CD8-positive, alpha-beta memory T cell (primary cell): Measurements from ENCODE around the gene KIF3A. TPM values are rescaled to one million over a fixed set of nuclear protein-coding genes. Genes with fewer than 3 reads are reported as not detected.

Experiments used
- CTCF ChIA-PET: fragments of 350-600 bp; sonication (Branson Sonifier 250); formaldehyde crosslinking; loops from one replicate; lab custom pipeline; 2021; ENCODE audit warnings: antibody characterized with exemption; lab: Charles Lee
- POLR2A ChIA-PET: fragments of 350-600 bp; sonication (Branson Sonifier 250); formaldehyde crosslinking; loops from one replicate; lab custom pipeline; 2021; ENCODE audit warnings: antibody characterized with exemption; lab: Charles Lee
- DNase-seq, 5 donors: peaks; one replicate each; pipeline versions ENCODE4 v3.0.0 to v3.0.0-alpha.2; 2020 to 2022; ENCODE audit warnings: mixed read lengths in 1 of 5
- H3K27ac ChIP-seq: one replicate; pipeline ENCODE4 v1.7.0; 2013; ENCODE audit warnings: low read depth, mild to moderate bottlenecking, low read length, moderate library complexity
- H3K27me3 ChIP-seq: 2 replicates; pipeline ENCODE4 v1.7.0; 2013; ENCODE audit warnings: low read length, mild to moderate bottlenecking; ENCODE audit not compliant: insufficient read depth, poor library complexity, severe bottlenecking
- H3K36me3 ChIP-seq: 2 replicates; pipeline ENCODE4 v1.7.0; 2013; ENCODE audit warnings: mild to moderate bottlenecking, low read length, moderate library complexity; ENCODE audit not compliant: insufficient read depth
- H3K4me1 ChIP-seq: 2 replicates; pipeline ENCODE4 v1.7.0; 2013; ENCODE audit warnings: mild to moderate bottlenecking, low read length, moderate library complexity; ENCODE audit not compliant: insufficient read depth
- H3K4me3 ChIP-seq: 2 replicates; pipeline ENCODE4 v1.7.0; 2013; ENCODE audit warnings: mild to moderate bottlenecking, low read length
- H3K9me3 ChIP-seq: 2 replicates; pipeline ENCODE4 v1.7.0; 2013; ENCODE audit warnings: mild to moderate bottlenecking, low read length
- H3K27ac Mint-ChIP-seq, 8 donors: one replicate each; pipeline ENCODE4 v1.8.0; 2020 to 2021; ENCODE audit warnings: mixed read lengths in 8 of 8, mild to moderate bottlenecking in 6 of 8, inconsistent platforms in 3 of 8, moderate library complexity in 3 of 8
- H3K27me3 Mint-ChIP-seq, 2 donors: one replicate each; pipeline ENCODE4 v1.8.0; 2020 to 2021; ENCODE audit warnings: mixed read lengths in 2 of 2, mild to moderate bottlenecking in 1 of 2, moderate library complexity in 1 of 2
- H3K36me3 Mint-ChIP-seq, 3 donors: one replicate each; pipeline ENCODE4 v1.8.0; 2020 to 2021; ENCODE audit warnings: mixed read lengths in 3 of 3, inconsistent platforms in 1 of 3, mild to moderate bottlenecking in 1 of 3
- H3K4me1 Mint-ChIP-seq, 3 donors: one replicate each; pipeline ENCODE4 v1.8.0; 2020 to 2021; ENCODE audit warnings: mixed read lengths in 3 of 3, inconsistent platforms in 1 of 3, mild to moderate bottlenecking in 1 of 3
- H3K4me3 Mint-ChIP-seq, 7 donors: one replicate each; pipeline ENCODE4 v1.8.0; 2020 to 2021; ENCODE audit warnings: mixed read lengths in 7 of 7, mild to moderate bottlenecking in 6 of 7, moderate library complexity in 4 of 7, inconsistent platforms in 2 of 7
- H3K9me3 Mint-ChIP-seq, 5 donors: one replicate each; pipeline ENCODE4 v1.8.0; 2020 to 2022; ENCODE audit warnings: mixed read lengths in 5 of 5, mild to moderate bottlenecking in 3 of 5, moderate library complexity in 2 of 5, inconsistent platforms in 1 of 5
- polyA plus RNA-seq: library from polyadenylated mRNA; unstranded; fragments of 300-500 nt; fragmentation: Illumina TruSeq; gene quantifications from one replicate; pipeline ENCODE4 v1.2.3, GENCODE V29; 2021
- total RNA-seq, 2 experiments: library from RNA; stranded (reverse); gene quantifications; one replicate each; pipeline ENCODE4 v1.2.3, GENCODE V29; 2021

The KIF3A gene
- total and polyA plus RNA-seq, 3 experiments from 2014 or later = 15.9 to 23.3 (median 21.1) TPM

DNA sequence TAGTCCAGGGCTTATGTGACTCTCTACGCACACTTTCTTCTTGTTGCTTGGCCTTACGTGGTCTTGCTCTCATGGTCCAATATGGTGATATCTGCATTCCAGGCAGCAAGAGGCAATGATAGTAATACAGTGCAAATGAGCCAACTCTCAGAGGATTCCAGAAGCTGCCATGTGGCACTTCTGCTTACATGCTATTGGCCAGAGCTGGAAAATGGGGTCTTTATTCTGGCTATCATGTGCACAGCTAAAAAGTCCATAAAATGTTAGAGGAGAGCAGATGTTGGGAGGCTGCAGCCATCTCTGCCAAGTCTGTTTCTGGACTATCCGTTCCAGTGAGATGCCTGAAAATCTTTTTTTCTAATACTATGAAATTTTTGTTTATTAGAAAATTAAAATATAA is 42.6 kb upstream of the KIF3A start:
- no peaks in the 10 kb centered on the region for H3K36me3 ChIP-seq
- no peaks in the 10 kb centered on the region for H3K9me3 ChIP-seq
- no peak overlapping the region for H3K4me3 ChIP-seq
- peak overlapping the region in 1 of 7 donors; percentile 65 for H3K4me3 Mint-ChIP-seq
- CTCF ChIA-PET = interaction anchor here (1.8 to 2.3 kb wide), 2 partner anchors 33 to 41 kb away, joined by 4 to 6 read pairs; partner anchors contain the start of gene CCNI2
- POLR2A ChIA-PET = no interaction called here
- H3K27me3 ChIP-seq = no peaks in the 10 kb centered on the region
- peaks cover 7 to 9% of the 10 kb centered on the region in 2 donors for H3K27me3 Mint-ChIP-seq
- no peaks in the 10 kb centered on the region for H3K9me3 Mint-ChIP-seq
- H3K27ac Mint-ChIP-seq = no peak overlapping the region
- no peak overlapping the region for H3K27ac ChIP-seq
- H3K36me3 Mint-ChIP-seq = no peaks in the 10 kb centered on the region
- H3K4me1 ChIP-seq = peaks cover 15% of the 10 kb centered on the region
- peaks cover 24 to 41% (median 34%) of the 10 kb centered on the region in 3 donors for H3K4me1 Mint-ChIP-seq
- DNase-seq = no peak

GRCh38 chr5:132778856-132779255 is 41.5 kb upstream of the KIF3A start:
- H3K9me3 Mint-ChIP-seq = no peaks in the 10 kb centered on the region
- Histone ChIP-seq H3K27me3 (no peaks in the 10 kb centered on the region), H3K4me3 (no peak overlapping the region), H3K27ac (no peak overlapping the region), H3K9me3 (no peaks in the 10 kb centered on the region), H3K36me3 (no peaks in the 10 kb centered on the region), H3K4me1 (peaks cover 15% of the 10 kb centered on the region)
- CTCF ChIA-PET = interaction anchor here (0.9 to 2.3 kb wide), 3 partner anchors 14 to 42 kb away, joined by 3 to 6 read pairs (median 4); partner anchors contain the start of gene CCNI2
- peaks cover 6 to 9% of the 10 kb centered on the region in 2 donors for H3K27me3 Mint-ChIP-seq
- POLR2A ChIA-PET = no interaction called here
- H3K4me3 Mint-ChIP-seq = peak overlapping the region in 5 of 7 donors; percentile 0 to 87 (median 24)
- DNase-seq = no peak
- no peaks in the 10 kb centered on the region for H3K36me3 Mint-ChIP-seq
- peaks cover 24 to 48% (median 34%) of the 10 kb centered on the region in 3 donors for H3K4me1 Mint-ChIP-seq
- peak overlapping the region in 1 of 8 donors; percentile 12 for H3K27ac Mint-ChIP-seq

DNA sequence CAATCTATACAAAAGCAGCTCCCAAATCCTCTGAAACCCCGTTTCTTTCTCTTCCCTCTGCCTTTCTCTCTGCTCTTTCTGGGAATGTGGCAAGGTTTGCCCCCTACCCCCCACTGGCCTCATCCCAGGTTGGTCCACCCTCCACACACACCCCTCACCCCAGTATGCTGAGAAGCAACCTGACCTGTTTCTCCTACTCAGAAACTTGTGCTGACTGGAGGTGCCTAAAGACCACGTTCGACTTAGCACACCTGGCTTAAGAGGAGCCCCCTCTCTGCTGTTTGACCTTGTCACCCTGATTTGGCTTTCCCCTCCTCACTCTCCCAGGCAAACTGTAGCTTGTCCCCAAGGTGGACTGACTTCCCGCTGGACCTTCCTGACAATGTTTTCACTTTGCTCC is 40.8 kb upstream of the KIF3A start:
- Histone ChIP-seq H3K9me3 (no peaks in the 10 kb centered on the region), H3K4me1 (peaks cover 15% of the 10 kb centered on the region), H3K27ac (peak overlapping the region; percentile 43), H3K27me3 (no peaks in the 10 kb centered on the region), H3K36me3 (no peaks in the 10 kb centered on the region), H3K4me3 (peak overlapping the region; percentile 66)
- ChIA-PET POLR2A (interaction anchor here (1.6 kb wide), 1 partner anchor 31 kb away, joined by 6 read pairs; the partner anchor contains the start of gene CCNI2), CTCF (interaction anchor here (1.8 to 2.3 kb wide), 2 partner anchors 31 to 42 kb away, joined by 4 to 6 read pairs; partner anchors contain the start of gene CCNI2)
- H3K4me3 Mint-ChIP-seq = peak overlapping the region; percentile 73 to 93 (median 87)
- peaks cover 6 to 9% of the 10 kb centered on the region in 2 donors for H3K27me3 Mint-ChIP-seq
- peaks cover 24 to 50% (median 34%) of the 10 kb centered on the region in 3 donors for H3K4me1 Mint-ChIP-seq
- H3K27ac Mint-ChIP-seq = peak overlapping the region in 7 of 8 donors; percentile 12 to 88 (median 78)
- no peaks in the 10 kb centered on the region for H3K9me3 Mint-ChIP-seq
- no peak for DNase-seq
- H3K36me3 Mint-ChIP-seq = no peaks in the 10 kb centered on the region

DNA sequence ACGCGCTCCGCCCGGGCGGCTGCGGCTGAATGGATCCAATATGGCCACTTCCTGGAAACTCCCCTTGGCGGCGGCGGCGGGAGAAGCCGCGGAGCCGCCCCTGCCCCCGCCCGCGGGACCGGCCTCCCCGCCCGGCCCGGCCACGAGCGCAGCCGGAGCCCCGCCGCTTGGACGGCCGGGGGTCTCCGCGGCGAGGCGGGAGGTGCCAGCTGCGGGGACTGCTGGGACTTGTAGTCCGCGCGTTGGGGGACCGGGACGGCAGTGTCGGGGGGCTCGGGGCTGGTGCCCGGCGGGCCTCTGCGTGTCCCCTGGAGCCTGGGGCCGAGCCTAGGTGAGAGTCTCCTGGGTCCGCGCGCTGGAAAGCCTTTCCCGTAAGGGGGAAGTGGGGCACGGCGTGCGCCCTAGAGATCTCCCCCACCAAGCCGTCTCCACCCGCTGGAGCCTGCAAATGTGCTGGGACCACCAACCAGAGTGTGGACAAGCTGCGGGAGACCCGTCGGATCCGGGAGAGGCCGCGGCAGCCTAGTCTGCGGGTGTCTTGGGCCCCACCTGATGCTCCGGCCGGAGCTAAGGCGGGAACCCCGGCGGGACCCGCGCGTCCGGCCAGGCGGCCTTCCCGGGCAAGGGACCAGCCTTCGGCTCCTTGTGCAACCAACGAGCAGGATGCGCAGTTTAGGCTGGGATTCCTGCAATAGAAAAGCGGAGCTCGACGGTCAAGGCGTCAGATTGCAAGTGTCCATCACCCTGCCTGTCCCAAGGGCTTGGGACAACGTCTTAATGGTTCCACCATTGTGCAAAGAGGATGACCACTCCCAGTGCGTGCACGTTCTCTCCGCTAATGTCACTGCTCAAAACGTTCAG is 40.1 kb upstream of the KIF3A start, which contains the start of gene SEPTIN8:
SEPTIN8 (minus strand) TSS at position 31 of the 861 bp plus-strand sequence. CDS start 102 bp downstream, outside the sequence.
- H3K27me3 ChIP-seq = no peaks in the 10 kb centered on the region
- Mint-ChIP-seq H3K4me1 (peaks cover 24 to 50% (median 34%) of the 10 kb centered on the region in 3 donors), H3K4me3 (peak within 1 kb of the TSS; percentile 77 to 93 (median 87)), H3K36me3 (no peaks in the 10 kb centered on the region), H3K27me3 (peaks cover 3 to 6% of the 10 kb centered on the region in 2 donors), H3K9me3 (no peaks in the 10 kb centered on the region), H3K27ac (peak within 1 kb of the TSS in 7 of 8 donors; percentile 58 to 89 (median 78))
- H3K4me3 ChIP-seq = peak within 1 kb of the TSS; percentile 66
- ChIA-PET CTCF (interaction anchor here (1.3 to 2.3 kb wide), 2 partner anchors 30 to 42 kb away, joined by 4 to 6 read pairs; partner anchors contain the start of gene CCNI2), POLR2A (interaction anchor here (0.6 to 1.6 kb wide), 2 partner anchors 30 to 241 kb away, joined by 3 to 6 read pairs; partner anchors contain the start of gene CCNI2)
- no peaks in the 10 kb centered on the region for H3K9me3 ChIP-seq
- H3K36me3 ChIP-seq = no peaks in the 10 kb centered on the region
- peak within 1 kb of the TSS; percentile 55 for H3K27ac ChIP-seq
- peak; percentile 34 to 66 (median 49) for DNase-seq
- H3K4me1 ChIP-seq = peaks cover 15% of the 10 kb centered on the region

GRCh38 chr5:132776938-132777208 is 39.5 kb upstream of the KIF3A start:
- Mint-ChIP-seq H3K4me3 (peak overlapping the region in 1 of 7 donors; percentile 73), H3K36me3 (no peaks in the 10 kb centered on the region), H3K27ac (no peak overlapping the region), H3K9me3 (no peaks in the 10 kb centered on the region), H3K4me1 (peaks cover 24 to 52% (median 34%) of the 10 kb centered on the region in 3 donors), H3K27me3 (peaks cover 3 to 6% of the 10 kb centered on the region in 2 donors)
- Histone ChIP-seq H3K9me3 (no peaks in the 10 kb centered on the region), H3K27me3 (no peaks in the 10 kb centered on the region), H3K36me3 (no peaks in the 10 kb centered on the region), H3K4me3 (peak overlapping the region; percentile 26), H3K4me1 (peaks cover 15% of the 10 kb centered on the region), H3K27ac (peak overlapping the region; percentile 55)
- ChIA-PET CTCF (interaction anchor here (1.3 kb wide), 1 partner anchor 43 kb away, joined by 4 read pairs; no protein-coding TSS in a partner anchor), POLR2A (interaction anchor here (1.6 kb wide), 1 partner anchor 29 kb away, joined by 6 read pairs; the partner anchor contains the start of gene CCNI2)
- DNase-seq = no peak

DNA sequence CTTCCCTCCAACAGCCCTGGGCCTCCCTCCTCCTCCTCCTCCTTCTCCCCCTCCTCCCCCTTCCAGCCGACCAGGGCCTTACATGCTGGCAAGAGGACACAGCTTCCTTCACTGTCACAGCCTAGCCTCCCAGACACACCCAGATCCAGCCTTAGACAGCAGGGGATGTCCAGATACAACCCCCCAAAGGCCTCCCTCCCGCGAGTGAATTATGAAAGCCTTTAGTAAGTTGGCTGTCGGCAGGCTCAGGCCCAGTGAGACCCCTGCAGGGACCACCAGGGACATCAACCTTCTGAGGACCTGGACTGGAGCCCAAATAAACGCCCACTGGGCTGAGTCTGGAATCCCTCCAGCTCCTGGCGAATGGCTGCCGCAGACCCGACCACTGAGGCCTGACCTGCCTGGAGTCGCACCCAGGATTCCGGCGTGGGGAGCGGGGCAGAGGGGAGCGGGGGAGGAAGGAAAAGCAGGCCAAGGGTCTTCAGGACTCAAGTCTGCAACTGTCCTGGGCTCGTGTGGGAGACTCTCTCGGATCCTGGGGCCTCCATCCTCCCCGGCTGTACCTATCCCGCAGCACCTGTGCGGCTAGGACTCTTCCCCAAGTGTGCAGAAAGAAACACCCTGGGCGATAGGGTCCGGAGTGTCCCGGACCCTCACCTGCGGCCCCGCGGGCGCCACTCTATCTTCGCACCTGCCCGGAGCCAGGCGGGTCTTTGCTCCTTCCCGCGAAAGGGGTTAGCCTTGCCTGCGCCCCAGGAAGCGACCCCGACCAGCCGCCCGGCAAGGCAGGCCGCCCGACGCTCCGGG is 39.0 kb upstream of the KIF3A start:
- Histone ChIP-seq H3K9me3 (no peaks in the 10 kb centered on the region), H3K36me3 (no peaks in the 10 kb centered on the region), H3K4me1 (peaks cover 15% of the 10 kb centered on the region), H3K4me3 (peak overlapping the region; percentile 26), H3K27me3 (no peaks in the 10 kb centered on the region), H3K27ac (peak overlapping the region; percentile 55)
- H3K36me3 Mint-ChIP-seq = no peaks in the 10 kb centered on the region
- DNase-seq = peak in 1 of 5 donors; percentile 11
- peak overlapping the region; percentile 65 to 90 (median 79) for H3K4me3 Mint-ChIP-seq
- H3K9me3 Mint-ChIP-seq = no peaks in the 10 kb centered on the region
- H3K27ac Mint-ChIP-seq = peak overlapping the region in 5 of 8 donors; percentile 59 to 89 (median 75)
- CTCF ChIA-PET = interaction anchor here (1.1 to 1.3 kb wide), 3 partner anchors 10 to 43 kb away, joined by 3 to 4 read pairs (median 4); partner anchors contain the start of gene CCNI2
- POLR2A ChIA-PET = interaction anchor here (1.6 kb wide), 1 partner anchor 29 kb away, joined by 6 read pairs; the partner anchor contains the start of gene CCNI2
- H3K27me3 Mint-ChIP-seq = peaks cover 2 to 3% of the 10 kb centered on the region in 2 donors
- peaks cover 21 to 51% (median 34%) of the 10 kb centered on the region in 3 donors for H3K4me1 Mint-ChIP-seq

- CTCF ChIA-PET = interaction anchor here (1.1 to 1.5 kb wide), 3 partner anchors 9 to 44 kb away, joined by 3 to 4 read pairs (median 3); partner anchors contain the start of gene CCNI2
- peak overlapping the region in 6 of 7 donors; percentile 77 to 90 (median 80) for H3K4me3 Mint-ChIP-seq
- no peaks in the 10 kb centered on the region for H3K27me3 ChIP-seq
Observed at GRCh38 chr5:132775476-132775961, 38.2 kb upstream of the KIF3A start.

More at GRCh38 chr5:132775476-132775961, 38.2 kb upstream of the KIF3A start:
- Histone ChIP-seq H3K9me3 (no peaks in the 10 kb centered on the region), H3K27ac (peak overlapping the region; percentile 55), H3K36me3 (no peaks in the 10 kb centered on the region), H3K4me1 (peaks cover 15% of the 10 kb centered on the region), H3K4me3 (no peak overlapping the region)
- POLR2A ChIA-PET = no interaction called here
- Mint-ChIP-seq H3K36me3 (no peaks in the 10 kb centered on the region), H3K27me3 (no peaks in the 10 kb centered on the region), H3K4me1 (peaks cover 18 to 43% (median 29%) of the 10 kb centered on the region in 3 donors), H3K27ac (peak overlapping the region in 5 of 8 donors; percentile 3 to 87 (median 59)), H3K9me3 (no peaks in the 10 kb centered on the region)
- DNase-seq = no peak
